NB4 (cell line): ENCODE data around the gene KRTAP12-4.

Experiments used
- MAX ChIP-seq: IDR thresholded peaks from 2 replicates; pipeline ENCODE4 v1.6.1; 2011; ENCODE audit warnings: low read depth, low read length
- MYC ChIP-seq: IDR thresholded peaks from 2 replicates; pipeline ENCODE4 v1.6.1; 2011; ENCODE audit warnings: low read depth, low read length
- POLR2A ChIP-seq: IDR thresholded peaks from 2 replicates; pipeline ENCODE4 v1.6.1; 2011; ENCODE audit warnings: mild to moderate bottlenecking; ENCODE audit not compliant: insufficient read length; ENCODE audit errors: extremely low read depth
- TF ChIP-seq, protein P1 (sequence below): IDR thresholded peaks from one replicate; pipeline ENCODE4 v1.5.1; 2012; ENCODE audit warnings: low read depth, low read length

DNA sequence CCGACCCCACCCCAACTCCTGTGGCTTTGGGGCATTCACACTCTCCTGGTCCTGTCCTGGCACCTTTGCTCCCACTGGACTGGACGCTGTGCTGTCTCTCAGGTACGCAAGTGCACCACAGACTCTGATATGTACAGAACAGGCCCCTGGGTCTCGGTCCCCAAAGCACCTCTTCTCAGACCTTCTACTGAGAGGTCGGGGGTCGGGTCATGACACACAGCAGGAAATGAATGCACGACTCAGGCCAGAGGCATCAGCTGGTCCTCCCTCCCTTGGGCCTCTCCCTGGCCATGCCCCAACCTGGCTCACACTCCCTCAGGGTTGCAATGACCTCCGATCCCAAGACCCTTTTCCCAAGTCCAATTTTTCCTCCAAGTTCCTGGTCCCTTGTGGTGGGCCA is 40.7 kb upstream of the KRTAP12-4 start:
- TF ChIP-seq POLR2A (no peak), MAX (no peak), MYC (no peak)
- TF ChIP-seq, protein P1, sequence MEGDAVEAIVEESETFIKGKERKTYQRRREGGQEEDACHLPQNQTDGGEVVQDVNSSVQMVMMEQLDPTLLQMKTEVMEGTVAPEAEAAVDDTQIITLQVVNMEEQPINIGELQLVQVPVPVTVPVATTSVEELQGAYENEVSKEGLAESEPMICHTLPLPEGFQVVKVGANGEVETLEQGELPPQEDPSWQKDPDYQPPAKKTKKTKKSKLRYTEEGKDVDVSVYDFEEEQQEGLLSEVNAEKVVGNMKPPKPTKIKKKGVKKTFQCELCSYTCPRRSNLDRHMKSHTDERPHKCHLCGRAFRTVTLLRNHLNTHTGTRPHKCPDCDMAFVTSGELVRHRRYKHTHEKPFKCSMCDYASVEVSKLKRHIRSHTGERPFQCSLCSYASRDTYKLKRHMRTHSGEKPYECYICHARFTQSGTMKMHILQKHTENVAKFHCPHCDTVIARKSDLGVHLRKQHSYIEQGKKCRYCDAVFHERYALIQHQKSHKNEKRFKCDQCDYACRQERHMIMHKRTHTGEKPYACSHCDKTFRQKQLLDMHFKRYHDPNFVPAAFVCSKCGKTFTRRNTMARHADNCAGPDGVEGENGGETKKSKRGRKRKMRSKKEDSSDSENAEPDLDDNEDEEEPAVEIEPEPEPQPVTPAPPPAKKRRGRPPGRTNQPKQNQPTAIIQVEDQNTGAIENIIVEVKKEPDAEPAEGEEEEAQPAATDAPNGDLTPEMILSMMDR: no peak
